Activated CD8-positive, alpha-beta memory T cell treated with anti-CD3 and anti-CD28 coated beads, Interleukin-2, amount 50 U/mL, for 24 hours (primary cell): Measurements from ENCODE around the gene MAP1B.

ENCODE experiments used
- DNase-seq: peaks from one replicate; pipeline ENCODE4 v3.0.0-alpha.2; 2020; ENCODE audit errors: extremely low read depth

Gene MAP1B

GRCh38 chr5:72194846-72195245, 87.6 kb downstream of the MAP1B start:
- DNase-seq = no peak

GRCh38 chr5:72195581-72195980, 88.3 kb downstream of the MAP1B start:
- DNase-seq = no peak

- no peak for DNase-seq
These were observed 90.1 kb downstream of the MAP1B start for GRCh38 chr5:72197393-72197792.

- DNase-seq = no peak
These were observed 92.4 kb downstream of the MAP1B start for GRCh38 chr5:72199681-72200080.

GRCh38 chr5:72202331-72202825, 95.1 kb downstream of the MAP1B start:
- no peak for DNase-seq

GRCh38 chr5:72203251-72203845, 96.1 kb downstream of the MAP1B start:
- DNase-seq = no peak

GRCh38 chr5:72204946-72205345, 97.7 kb downstream of the MAP1B start:
- DNase-seq = no peak

GRCh38 chr5:72205431-72206009, 98.2 kb downstream of the MAP1B start:
- DNase-seq = no peak

GRCh38 chr5:72206160-72206559, 98.9 kb downstream of the MAP1B start:
- DNase-seq = no peak

- no peak for DNase-seq
These were observed 99.7 kb downstream of the MAP1B start for GRCh38 chr5:72206994-72207393.

- no peak for DNase-seq
These were observed 101.2 kb downstream of the MAP1B start for GRCh38 chr5:72208324-72208926.

GRCh38 chr5:72209147-72210115, 102.2 kb downstream of the MAP1B start:
- no peak for DNase-seq

- no peak for DNase-seq
These were observed 103.8 kb downstream of the MAP1B start for GRCh38 chr5:72210888-72211678.

GRCh38 chr5:72212171-72212570, 104.9 kb downstream of the MAP1B start:
- DNase-seq = no peak

GRCh38 chr5:72213482-72213881, 106.2 kb downstream of the MAP1B start:
- no peak for DNase-seq

- DNase-seq = no peak
These were observed 106.9 kb downstream of the MAP1B start for GRCh38 chr5:72214168-72214567.

GRCh38 chr5:72216756-72217155, 109.5 kb downstream of the MAP1B start:
- DNase-seq = no peak

- no peak for DNase-seq
These were observed 113.8 kb downstream of the MAP1B start for GRCh38 chr5:72221099-72221498.

GRCh38 chr5:72221541-72221940, 114.3 kb downstream of the MAP1B start:
- DNase-seq = no peak

GRCh38 chr5:72222521-72222920, 115.2 kb downstream of the MAP1B start:
- no peak for DNase-seq

- no peak for DNase-seq
These were observed 116.1 kb downstream of the MAP1B start for GRCh38 chr5:72223371-72223770.
